Measurements from ENCODE around the gene RHBDD1.

GRCh38 chr2:226898121-226898520 is 62.3 kb downstream of the RHBDD1 start:
- TF ChIP-seq CTCF (IDR thresholded peaks at IDR 0.05; ENCODE audit: insufficient read depth, low read length, poor library complexity, severe bottlenecking) = no peak
- no peak for TF ChIP-seq EZH2phosphoT487 (conservative IDR thresholded peaks at IDR 0.05; ENCODE audit: low read length)

Data from SU-DHL-6 (cell line).